ENCODE results near the gene MARCO. TPM values are rescaled to one million over a fixed set of nuclear protein-coding genes. Genes with fewer than 3 reads are reported as not detected.
A peak's percentile ranks its signal among the peaks of the same experiment; 100 is the strongest.

MARCO gene
- total and polyA plus RNA-seq, 2 of the 8 experiments (the other 6 are each of a cell fraction or from before 2014, with no cell fraction given): not detected

GRCh38 chr2:119006441-119006840 lies 64.4 kb downstream of the MARCO start:
- Histone ChIP-seq H4K91ac (replicated peaks; ENCODE audit: insufficient read length, low read length) (no peak overlapping the region), H3K18ac (ENCODE audit: extremely low read depth, low read length) (no peak overlapping the region), H3K4me2 (ENCODE audit: insufficient read depth in 1 of 2, low read depth in 2 of 2, low read length in 2 of 2) (no peak overlapping the region), H2AFZ (ENCODE audit: low read length) (no peak overlapping the region), H3K27ac (ENCODE audit: low read depth, low read length) (no peak overlapping the region), H4K20me1 (replicated peaks in 1 of 2; ENCODE audit: control insufficient read depth in 1 of 2, insufficient read depth in 2 of 2, low read length in 2 of 2) (no peaks in the 10 kb centered on the region), H3K14ac (ENCODE audit: insufficient read length) (no peak overlapping the region), H2BK5ac (ENCODE audit: low read depth, low read length) (no peak overlapping the region), H3K56ac (replicated peaks; ENCODE audit: insufficient read length, low read depth, low read length) (no peak overlapping the region), H3K27me3 (replicated peaks in 1 of 4; ENCODE audit: control insufficient read depth in 3 of 4, extremely low read depth in 1 of 4, insufficient read depth in 3 of 4, low read length in 3 of 4) (peaks cover 0 to 2% (median 0%) of the 10 kb centered on the region in 4 experiments; a peak in 4 of 7 replicates), H3K4ac (replicated peaks; ENCODE audit: insufficient read length, low read depth, low read length) (no peak overlapping the region), H3K36me3 (ENCODE audit: control insufficient read depth in 2 of 4, insufficient read depth in 4 of 4, low read length in 3 of 4) (no peaks in the 10 kb centered on the region), H2AK5ac (ENCODE audit: low read depth, low read length) (no peak overlapping the region), H2BK120ac (replicated peaks; ENCODE audit: low read depth, low read length) (no peak overlapping the region), H4K5ac (ENCODE audit: insufficient read length, low read depth, low read length) (no peak overlapping the region), H3K79me1 (ENCODE audit: low read depth, low read length) (no peaks in the 10 kb centered on the region), H4K8ac (ENCODE audit: extremely low read depth, insufficient read depth, low read length) (no peak overlapping the region), H3K4me1 (replicated peaks in 1 of 4; ENCODE audit: control insufficient read depth in 3 of 4, insufficient read depth in 4 of 4, low read length in 3 of 4) (no peaks in the 10 kb centered on the region; a peak in 3 of 7 replicates), H3K23me2 (ENCODE audit: low read depth, low read length) (no peaks in the 10 kb centered on the region), H2BK15ac (ENCODE audit: low read length) (no peak overlapping the region), H3K79me2 (ENCODE audit: control insufficient read depth in 1 of 2, insufficient read depth in 2 of 2, low read length in 2 of 2) (no peaks in the 10 kb centered on the region), H3K9me3 (ENCODE audit: insufficient read depth in 2 of 2, low read depth in 1 of 2, low read length in 1 of 2) (peaks cover 16% of the 10 kb centered on the region in 2 experiments), H3K4me3 (ENCODE audit: extremely low read depth in 1 of 4, insufficient read depth in 2 of 4, low read depth in 3 of 4, low read length in 4 of 4) (no peak overlapping the region), H3K9ac (replicated peaks in 1 of 4; ENCODE audit: extremely low read depth in 1 of 4, low read depth in 3 of 4, low read length in 3 of 4) (no peak overlapping the region), H3K23ac (ENCODE audit: insufficient read length) (no peak overlapping the region), H2BK20ac (ENCODE audit: low read length) (no peak overlapping the region), H2BK12ac (ENCODE audit: low read depth, low read length) (no peak overlapping the region)
- no peak for TF ChIP-seq SP2 (IDR thresholded peaks at IDR 0.05; ENCODE audit: low read length)
- peak in 1 of 2 experiments; percentile 32 for DNase-seq (ENCODE audit: low read depth in 1 of 2, low spot score in 2 of 2)
- CTCF ChIA-PET (ENCODE audit: partially characterized antibody): interaction anchor here (1.0 to 2.7 kb wide), 2 partner anchors 122 to 124 kb away, joined by 3 to 12 read pairs; no protein-coding TSS in a partner anchor
- POLR2A ChIA-PET (ENCODE audit: partially characterized antibody): no interaction called here
- WGBS, 2 experiments (ENCODE audit: extremely low coverage in 1 of 2, insufficient coverage in 1 of 2, insufficient read length in 1 of 2, insufficient replicate concordance in 2 of 2, low coverage in 1 of 2, low lambda C conversion rate in 2 of 2, missing lambda C conversion rate in 1 of 2): 89% methylated on average over 6 of the region's 7 CpGs; no CpG with 5 or more reads in 1 of the 2 experiments
- FAIRE-seq: no peak

Data from H1 (cell line).